ENCODE measurements around the gene MPI. TPM values are rescaled to one million over a fixed set of nuclear protein-coding genes. Genes with fewer than 3 reads are reported as not detected.
"Not testable (repeated sequence)": the region's sequence is repeated elsewhere in the genome, so short reads cannot be mapped to it uniquely, and the experiment has no call there.

Gene MPI
- total RNA-seq, 2 donors from 2014 or later, result 22.0 to 98.0 TPM

DNA sequence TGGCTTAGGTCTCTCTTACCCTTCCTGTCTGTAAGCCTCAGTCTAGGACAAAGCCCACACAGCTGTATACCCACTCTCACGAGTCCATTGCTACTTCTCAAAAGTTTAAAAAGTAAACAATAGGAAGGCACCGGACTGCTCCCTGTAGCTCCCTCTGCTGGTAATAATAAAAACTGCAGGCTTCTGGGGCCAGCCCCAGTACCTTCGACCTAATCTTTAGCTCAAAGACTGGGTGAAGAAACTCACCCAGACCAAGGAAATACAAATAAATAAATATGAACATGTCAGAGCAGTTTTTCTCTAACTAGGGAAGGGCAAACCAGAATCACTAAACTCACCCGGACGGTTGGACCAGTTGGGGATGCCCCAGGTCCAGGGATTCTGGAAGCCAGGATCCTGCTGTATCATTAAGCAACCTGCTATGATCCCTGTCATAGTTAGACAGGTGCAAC is 11.8 kb downstream of the MPI start:
- Mint-ChIP-seq H3K36me3 (peaks cover 5 to 28% of the 10 kb centered on the region in 2 donors), H3K27ac (peak overlapping the region in 1 of 2 donors; percentile 25), H3K9me3 (no peaks in the 10 kb centered on the region)
- peak; percentile 38 to 52 for ATAC-seq
- peak in 1 of 2 donors; percentile 71 for DNase-seq (ENCODE audit: low spot score in 2 of 2)

- Mint-ChIP-seq H3K27ac (no peak overlapping the region), H3K9me3 (no peaks in the 10 kb centered on the region), H3K36me3 (peaks cover 11 to 37% of the 10 kb centered on the region in 2 donors)
- DNase-seq (ENCODE audit: low spot score in 2 of 2) (no peak), ATAC-seq (no peak)
Observed at GRCh38 chr15:74902295-74903075, 12.6 kb downstream of the MPI start.

DNA sequence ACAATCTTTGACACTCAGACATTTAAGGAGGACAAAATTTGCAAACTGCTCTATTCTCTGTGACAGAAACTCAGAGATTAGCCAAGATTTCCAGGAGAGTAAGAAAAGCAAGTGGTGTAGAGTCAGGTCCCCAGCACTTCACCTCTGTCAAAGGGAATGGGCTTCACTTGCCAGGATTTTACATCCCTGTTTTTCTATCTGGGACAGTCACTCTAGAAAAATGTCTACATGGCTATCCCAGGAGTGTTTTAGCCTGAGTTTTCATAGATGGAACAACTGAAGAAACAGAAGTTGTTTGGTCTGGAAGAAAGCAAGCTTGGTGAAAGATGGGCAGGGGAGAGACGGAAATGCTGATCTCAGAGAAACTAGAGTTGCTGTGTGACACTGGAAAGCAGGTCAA is 13.8 kb downstream of the MPI start:
- ATAC-seq (no peak), DNase-seq (ENCODE audit: low spot score in 2 of 2) (no peak)
- H3K36me3 Mint-ChIP-seq, result peaks cover 11 to 37% of the 10 kb centered on the region in 2 donors
- no peaks in the 10 kb centered on the region for H3K9me3 Mint-ChIP-seq
- peak overlapping the region in 1 of 2 donors; percentile 58 for H3K27ac Mint-ChIP-seq

- H3K36me3 Mint-ChIP-seq, result peaks cover 16 to 37% of the 10 kb centered on the region in 2 donors
Observed at GRCh38 chr15:74904190-74904805, 14.5 kb downstream of the MPI start.

DNA sequence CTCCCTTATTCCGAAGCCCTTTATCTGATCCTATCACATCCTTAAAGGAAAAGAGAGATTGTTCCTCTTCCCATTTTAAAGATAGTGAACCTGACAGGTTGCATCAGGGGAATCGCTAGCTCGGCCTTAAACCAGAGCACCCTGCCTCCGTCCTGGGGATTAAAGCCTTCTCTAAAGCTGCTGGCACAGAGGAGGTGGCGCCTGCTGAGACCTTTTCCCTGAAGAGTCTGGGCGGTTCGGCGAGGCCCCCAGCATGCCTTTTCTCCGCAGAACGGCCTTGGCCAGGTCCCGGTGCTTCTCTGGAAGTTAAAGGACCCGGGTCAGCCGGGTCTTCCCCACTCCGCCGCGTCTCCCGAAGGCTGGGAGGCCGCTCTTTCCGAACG is 16.2 kb downstream of the MPI start:
- no peaks in the 10 kb centered on the region for H3K9me3 Mint-ChIP-seq
- no peak for DNase-seq (ENCODE audit: low spot score in 2 of 2)
- peaks cover 16 to 31% of the 10 kb centered on the region in 2 donors for H3K36me3 Mint-ChIP-seq

More at GRCh38 chr15:74904190-74904805, 14.5 kb downstream of the MPI start:
- DNase-seq (ENCODE audit: low spot score in 2 of 2) (no peak), ATAC-seq (no peak)
- Mint-ChIP-seq H3K9me3 (no peaks in the 10 kb centered on the region), H3K27ac (peak overlapping the region in 1 of 2 donors; percentile 14)

DNA sequence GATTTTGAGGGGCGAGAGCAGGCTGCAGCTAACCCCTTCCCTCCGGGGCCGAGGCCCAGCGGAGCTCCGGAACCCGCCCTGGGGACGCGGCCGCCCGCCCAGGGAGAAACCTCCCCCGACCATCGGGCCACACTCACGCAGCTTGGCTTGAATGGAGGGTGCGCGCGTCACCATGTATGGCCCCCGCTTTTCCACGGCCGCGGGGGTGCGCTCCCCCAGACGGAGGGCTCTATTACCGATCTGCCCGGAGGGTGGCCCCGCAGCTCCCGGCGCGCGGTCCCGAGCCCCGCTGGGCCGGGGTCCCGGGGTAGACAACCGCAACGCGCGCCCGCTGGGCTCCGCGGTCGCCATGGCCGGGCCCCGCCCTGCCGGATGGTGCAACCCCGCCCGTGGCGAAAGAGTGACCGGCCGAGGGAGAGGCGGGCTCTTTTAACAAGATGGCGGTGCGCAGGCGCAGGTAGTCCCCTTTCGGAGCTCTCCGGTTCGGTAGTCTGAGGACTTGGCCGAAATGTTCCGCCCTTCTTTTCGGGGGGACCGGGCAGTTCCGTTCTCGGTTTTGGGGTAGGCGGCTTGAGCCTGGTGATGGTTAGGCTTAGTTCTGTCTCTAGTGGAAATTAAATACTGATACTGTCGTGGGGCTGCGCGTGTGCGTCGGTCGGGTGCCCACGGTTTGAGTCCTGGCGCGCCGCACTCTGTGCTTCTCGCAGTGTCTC is 16.8 kb downstream of the MPI start, which contains the start of gene FAM219B:
FAM219B (minus strand) TSS at position 402 of the 713 bp plus-strand sequence; CDS start at position 351, 51 bp downstream.
- Mint-ChIP-seq H3K36me3 (peaks cover 16 to 31% of the 10 kb centered on the region in 2 donors), H3K27ac (peak within 1 kb of the TSS; percentile 93 to 96), H3K9me3 (no peaks in the 10 kb centered on the region)
- DNase-seq (ENCODE audit: low spot score in 2 of 2) (peak; percentile 75 to 89), ATAC-seq (peak; percentile 86 to 92)

More for the DNA sequence above, 16.2 kb downstream of the MPI start:
- H3K27ac Mint-ChIP-seq, result peak overlapping the region; percentile 39 to 93
- ATAC-seq, result peak; percentile 23 to 52

DNA sequence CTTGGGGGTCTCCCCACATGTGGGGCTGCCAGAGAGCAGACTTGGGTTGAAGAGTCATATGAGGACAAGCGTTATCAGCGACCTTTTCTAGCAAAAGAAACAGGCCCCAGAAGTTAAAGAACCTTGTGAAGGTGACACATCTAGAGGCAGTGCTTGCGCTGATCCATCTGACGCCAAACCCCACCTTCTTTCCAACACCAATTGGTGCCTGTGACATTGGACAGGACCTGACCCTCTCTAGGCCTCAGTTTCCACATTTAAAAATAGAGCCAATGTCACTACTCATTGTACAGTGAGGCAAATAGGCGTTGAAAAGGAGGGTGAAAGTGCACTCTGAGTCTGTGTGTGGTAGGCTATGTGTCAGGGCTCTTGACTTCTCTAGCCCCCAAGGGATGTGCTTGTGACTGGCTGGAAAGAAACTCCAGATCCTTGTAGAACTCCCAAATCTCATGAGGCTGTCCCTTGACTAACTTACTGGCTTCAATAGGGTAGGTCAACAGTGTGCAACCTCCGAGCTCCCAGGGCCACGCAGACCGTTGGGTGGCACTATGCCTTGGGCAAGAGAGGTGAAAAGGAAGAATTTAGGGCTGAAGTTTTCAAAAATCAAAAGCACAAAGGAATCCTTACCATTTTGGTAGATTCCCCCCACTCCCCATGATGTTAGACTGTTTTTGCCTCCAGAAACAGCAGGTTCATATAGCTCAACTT is 17.5 kb downstream of the MPI start:
- Mint-ChIP-seq H3K27ac (peak overlapping the region; percentile 93 to 96), H3K9me3 (no peaks in the 10 kb centered on the region), H3K36me3 (peaks cover 16 to 29% of the 10 kb centered on the region in 2 donors)
- ATAC-seq (peak; percentile 6 to 57), DNase-seq (ENCODE audit: low spot score in 2 of 2) (no peak)

- DNase-seq (ENCODE audit: low spot score in 2 of 2) (no peak), ATAC-seq (no peak)
- H3K36me3 Mint-ChIP-seq, result peaks cover 16 to 26% of the 10 kb centered on the region in 2 donors
- H3K27ac Mint-ChIP-seq, result no peak overlapping the region
- H3K9me3 Mint-ChIP-seq, result no peaks in the 10 kb centered on the region
Observed at GRCh38 chr15:74908635-74909034, 18.8 kb downstream of the MPI start.

DNA sequence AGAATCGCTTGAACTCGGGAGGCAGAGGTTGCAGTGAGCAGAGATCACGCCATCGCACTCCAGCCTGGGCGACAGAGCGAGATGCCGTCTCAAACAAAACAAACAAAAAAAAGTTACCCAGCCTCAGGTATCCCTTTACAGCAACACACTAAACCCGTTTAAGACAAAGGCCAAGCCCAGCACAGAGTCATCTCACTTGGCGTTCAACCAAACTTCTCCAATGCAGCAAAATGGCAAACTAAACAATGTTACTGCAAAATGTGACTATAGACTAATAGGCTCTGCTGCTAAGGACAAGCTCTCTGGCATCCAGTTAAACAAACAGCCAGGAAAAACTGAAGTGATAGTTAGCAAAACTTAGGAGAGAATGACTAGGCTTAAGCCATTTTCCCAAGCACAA is 23.2 kb downstream of the MPI start:
- H3K36me3 Mint-ChIP-seq, result peaks cover 0 to 23% of the 10 kb centered on the region in 2 donors
- ATAC-seq, result no peak
- H3K9me3 Mint-ChIP-seq, result no peaks in the 10 kb centered on the region
- H3K27ac Mint-ChIP-seq, result no peak overlapping the region
- no peak for DNase-seq (ENCODE audit: low spot score in 2 of 2)

DNA sequence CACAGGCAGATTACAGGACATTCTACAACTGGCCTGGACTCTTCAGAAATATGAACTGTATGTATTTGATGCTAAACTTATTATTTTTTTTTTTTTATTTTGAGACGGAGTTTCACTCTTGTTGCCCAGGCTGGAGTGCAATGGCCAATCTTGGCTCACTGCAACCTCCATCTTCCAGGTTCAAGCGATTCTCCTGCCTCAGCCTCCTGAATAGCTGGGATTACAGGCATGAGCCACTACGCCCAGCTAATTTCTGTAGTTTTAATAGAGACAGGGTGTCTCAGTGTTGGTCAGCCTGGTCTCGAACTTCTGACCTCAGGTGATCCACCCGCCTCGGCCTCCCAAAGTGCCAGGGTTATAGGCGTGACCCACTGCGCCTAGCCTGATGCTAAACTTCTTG is 24.0 kb downstream of the MPI start:
- peaks cover 2 to 28% of the 10 kb centered on the region in 2 donors for H3K36me3 Mint-ChIP-seq
- H3K27ac Mint-ChIP-seq; DNase-seq (ENCODE audit: low spot score in 2 of 2); ATAC-seq; H3K9me3 Mint-ChIP-seq: not testable (repeated sequence)

DNA sequence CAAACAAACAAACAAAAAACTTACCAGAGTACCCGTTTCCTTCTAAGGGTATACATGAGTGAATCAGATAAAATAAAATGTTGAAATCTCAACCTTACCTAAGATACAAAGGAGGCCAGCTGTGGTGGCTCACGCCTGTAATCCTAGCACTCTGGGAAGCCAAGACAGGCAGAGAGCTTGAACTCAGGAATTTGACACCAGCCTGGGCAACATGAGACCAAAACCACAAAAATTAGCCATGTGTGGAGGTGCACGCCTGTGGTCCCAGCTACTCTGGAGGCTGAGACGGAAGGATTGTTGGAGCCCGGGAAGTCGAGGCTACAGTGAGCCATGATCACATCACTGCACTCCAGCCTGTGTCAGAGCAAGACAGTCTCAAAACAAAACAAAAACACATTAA is 27.8 kb downstream of the MPI start:
- H3K27ac Mint-ChIP-seq, result peak overlapping the region in 1 of 2 donors; percentile 60
- ATAC-seq, result no peak

GRCh38 chr15:74920456-74920855 is 30.6 kb downstream of the MPI start:
- peaks cover 11 to 32% of the 10 kb centered on the region in 2 donors for H3K36me3 Mint-ChIP-seq
- H3K27ac Mint-ChIP-seq, result no peak overlapping the region
- DNase-seq (ENCODE audit: low spot score in 2 of 2), result no peak
- ATAC-seq, result no peak
- no peaks in the 10 kb centered on the region for H3K9me3 Mint-ChIP-seq

More for the DNA sequence above, 27.8 kb downstream of the MPI start:
- no peaks in the 10 kb centered on the region for H3K9me3 Mint-ChIP-seq
- no peak for DNase-seq (ENCODE audit: low spot score in 2 of 2)
- H3K36me3 Mint-ChIP-seq, result peaks cover 11 to 38% of the 10 kb centered on the region in 2 donors

GRCh38 chr15:74924525-74924924 is 34.7 kb downstream of the MPI start:
- no peaks in the 10 kb centered on the region for H3K9me3 Mint-ChIP-seq
- DNase-seq (ENCODE audit: low spot score in 2 of 2) (no peak), ATAC-seq (no peak)
- no peak overlapping the region for H3K27ac Mint-ChIP-seq
- H3K36me3 Mint-ChIP-seq, result peaks cover 4 to 16% of the 10 kb centered on the region in 2 donors

DNA sequence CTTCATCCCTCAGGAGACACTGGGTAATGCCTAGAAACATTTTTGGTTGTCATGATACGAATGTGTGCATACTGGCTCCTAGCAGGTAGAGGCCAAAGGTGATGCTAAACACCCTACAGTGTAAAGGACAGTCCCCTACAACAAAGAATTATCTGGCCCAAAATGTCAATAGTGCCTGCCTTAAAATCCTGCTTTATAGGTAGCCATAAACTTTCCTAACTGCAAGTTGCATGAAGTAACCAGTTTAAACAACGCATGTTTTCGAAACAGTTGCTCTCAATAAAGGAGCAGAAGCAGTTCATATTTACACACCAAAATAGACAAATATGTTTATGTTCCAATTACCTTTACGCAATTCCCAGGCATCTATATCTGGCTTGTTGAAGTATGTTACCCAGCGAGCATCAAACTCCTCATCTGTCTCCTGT is 38.9 kb downstream of the MPI start:
- Mint-ChIP-seq H3K9me3 (no peaks in the 10 kb centered on the region), H3K27ac (no peak overlapping the region), H3K36me3 (no peaks in the 10 kb centered on the region)
- no peak for ATAC-seq
- no peak for DNase-seq (ENCODE audit: low spot score in 2 of 2)

GRCh38 chr15:74933573-74933972 is 43.7 kb downstream of the MPI start:
- Mint-ChIP-seq H3K9me3 (no peaks in the 10 kb centered on the region), H3K27ac (peak overlapping the region in 1 of 2 donors; percentile 81)
- no peak for ATAC-seq

DNA sequence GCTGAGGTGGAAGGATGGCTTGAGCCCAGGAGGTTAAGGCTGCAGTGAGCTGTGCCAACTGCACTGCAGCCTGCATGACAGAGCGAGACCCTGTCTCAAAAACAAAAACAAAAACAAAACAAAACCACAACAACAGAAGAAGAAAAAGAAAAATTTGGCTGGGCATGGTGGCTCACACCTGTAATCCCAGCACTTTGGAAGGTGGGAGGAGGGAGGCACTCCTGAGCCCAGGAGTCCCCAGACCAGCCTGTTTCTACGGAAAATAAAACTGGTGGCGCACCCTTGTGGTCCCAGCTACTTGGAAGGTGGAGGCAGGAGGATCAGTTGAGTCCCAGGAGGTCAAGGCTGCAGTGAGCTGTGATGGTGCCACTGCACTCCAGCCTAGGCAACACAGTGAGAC is 45.4 kb downstream of the MPI start:
- not testable (repeated sequence) for ATAC-seq; DNase-seq (ENCODE audit: low spot score in 2 of 2); H3K9me3 Mint-ChIP-seq
- H3K36me3 Mint-ChIP-seq, result peaks cover 13 to 17% of the 10 kb centered on the region in 2 donors
- peak overlapping the region in 1 of 2 donors; percentile 44 for H3K27ac Mint-ChIP-seq

More at GRCh38 chr15:74933573-74933972, 43.7 kb downstream of the MPI start:
- H3K36me3 Mint-ChIP-seq, result peaks cover 13 to 17% of the 10 kb centered on the region in 2 donors
- DNase-seq (ENCODE audit: low spot score in 2 of 2), result no peak
